GM21528 (cell line): Measurements from ENCODE around the gene SCRN3.
"Not testable (repeated sequence)": the region's sequence is repeated elsewhere in the genome, so short reads cannot be mapped to it uniquely, and the experiment has no call there.

Experiments used
- ATAC-seq: cut with Tn5 transposase; IDR thresholded peaks from one replicate; pipeline ENCODE4 v1.9.1; 2021; ENCODE audit warnings: mild to moderate bottlenecking, moderate library complexity; ENCODE audit not compliant: unreplicated experiment, low FRiP score

Gene SCRN3, protein sequence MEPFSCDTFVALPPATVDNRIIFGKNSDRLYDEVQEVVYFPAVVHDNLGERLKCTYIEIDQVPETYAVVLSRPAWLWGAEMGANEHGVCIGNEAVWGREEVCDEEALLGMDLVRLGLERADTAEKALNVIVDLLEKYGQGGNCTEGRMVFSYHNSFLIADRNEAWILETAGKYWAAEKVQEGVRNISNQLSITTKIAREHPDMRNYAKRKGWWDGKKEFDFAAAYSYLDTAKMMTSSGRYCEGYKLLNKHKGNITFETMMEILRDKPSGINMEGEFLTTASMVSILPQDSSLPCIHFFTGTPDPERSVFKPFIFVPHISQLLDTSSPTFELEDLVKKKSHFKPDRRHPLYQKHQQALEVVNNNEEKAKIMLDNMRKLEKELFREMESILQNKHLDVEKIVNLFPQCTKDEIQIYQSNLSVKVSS

DNA sequence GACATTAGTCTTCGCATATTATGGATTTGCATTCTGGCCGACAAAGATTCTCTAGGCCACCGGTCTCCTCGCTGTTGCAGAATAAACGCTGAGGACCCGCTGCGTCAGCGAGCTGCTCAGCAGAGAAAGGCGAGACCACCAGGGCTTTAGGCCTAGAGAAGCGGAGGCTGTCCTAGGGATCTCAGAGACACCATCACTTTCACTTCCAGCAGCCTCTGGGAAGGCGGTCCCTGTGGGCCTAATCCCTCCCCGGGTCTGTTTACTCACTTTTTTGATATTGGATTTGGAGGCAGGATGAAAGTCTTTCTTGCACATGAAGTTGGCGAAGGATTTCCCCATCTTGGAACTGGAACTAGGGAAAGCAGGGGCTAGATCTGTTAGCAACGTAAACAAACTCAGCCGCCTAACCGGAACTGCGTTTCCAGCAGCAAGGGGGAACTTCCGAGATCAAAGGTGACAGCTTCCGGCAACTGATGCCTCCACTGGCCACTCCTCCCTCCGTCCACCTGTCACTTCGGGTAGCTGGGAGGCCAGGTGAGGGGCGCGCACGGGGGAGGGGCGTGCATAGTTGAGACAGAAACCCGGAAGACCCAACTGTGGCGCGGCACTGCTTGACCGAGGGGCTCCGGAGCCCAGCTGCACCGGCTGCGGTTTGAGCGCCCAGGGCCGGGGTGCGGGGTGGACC, at the start of gene SCRN3:
Gene SCRN3, plus strand, starts transcription at position 447 of the 685 bp plus-strand sequence. CDS start 2,554 bp downstream, outside the sequence.
- peak; percentile 97 for ATAC-seq

DNA sequence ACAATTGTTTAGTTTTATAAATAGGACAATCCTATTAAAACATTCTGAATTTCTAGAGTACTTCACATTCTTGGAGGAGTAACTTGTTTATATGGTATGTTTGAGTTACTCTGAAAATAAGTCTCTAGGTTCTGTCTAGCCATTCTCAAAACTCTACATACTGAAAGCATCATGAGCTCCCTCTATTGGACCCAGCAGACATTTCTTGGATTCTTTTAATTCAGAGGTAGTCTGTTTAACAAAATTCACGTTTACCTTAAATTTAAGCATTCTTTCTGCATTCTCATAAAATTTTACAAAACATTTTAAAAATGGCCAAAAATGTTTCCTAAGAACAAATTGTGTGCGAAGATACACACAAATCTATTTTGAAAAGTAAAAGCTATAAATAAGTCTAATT, 45.5 kb upstream of the SCRN3 start:
- ATAC-seq = no peak

DNA sequence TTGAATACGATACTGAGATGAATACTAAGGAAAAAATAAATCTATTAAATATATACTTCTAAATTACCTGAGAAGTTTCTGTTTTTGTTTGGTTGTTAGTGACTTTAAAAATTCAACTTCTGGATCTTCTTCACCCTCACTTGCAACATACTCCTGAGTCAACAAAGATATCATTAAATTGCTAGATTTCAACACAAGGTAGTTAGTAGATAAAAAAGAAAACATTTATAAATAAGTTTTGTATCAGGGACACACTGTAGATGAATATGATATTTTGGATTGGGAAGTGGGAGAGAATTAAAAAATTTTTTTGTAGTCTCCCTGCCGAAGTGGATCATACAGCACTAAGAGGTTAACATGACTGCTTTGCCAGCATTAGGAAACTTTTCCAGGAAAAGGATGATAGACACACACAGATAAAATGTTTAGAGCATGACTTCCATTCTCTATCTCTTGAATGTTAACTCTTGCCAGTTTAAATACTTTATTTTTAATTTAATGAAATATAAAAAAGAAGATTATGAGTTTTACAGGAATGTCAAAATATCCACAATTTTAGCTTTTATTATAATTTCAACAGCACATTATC, 44.8 kb upstream of the SCRN3 start:
- no peak for ATAC-seq

DNA sequence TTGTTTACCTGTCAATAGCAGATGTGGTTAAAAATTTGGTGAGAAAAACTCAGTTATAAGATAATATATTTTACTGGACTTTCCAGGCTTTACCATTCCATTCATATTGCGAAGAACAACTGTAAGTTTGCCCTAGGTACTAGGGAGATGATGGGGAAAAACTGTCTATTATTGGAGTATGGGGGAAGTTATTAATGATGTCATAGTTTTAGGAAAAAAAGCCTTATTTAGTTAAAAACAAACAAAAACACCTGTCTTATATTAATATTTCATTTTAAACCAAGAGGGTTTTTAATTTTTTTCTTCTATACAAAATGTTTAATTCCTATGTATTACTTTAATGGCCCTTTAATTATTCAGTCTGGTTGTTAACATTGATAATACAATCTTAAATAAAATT, 42.5 kb upstream of the SCRN3 start:
- ATAC-seq = no peak

DNA sequence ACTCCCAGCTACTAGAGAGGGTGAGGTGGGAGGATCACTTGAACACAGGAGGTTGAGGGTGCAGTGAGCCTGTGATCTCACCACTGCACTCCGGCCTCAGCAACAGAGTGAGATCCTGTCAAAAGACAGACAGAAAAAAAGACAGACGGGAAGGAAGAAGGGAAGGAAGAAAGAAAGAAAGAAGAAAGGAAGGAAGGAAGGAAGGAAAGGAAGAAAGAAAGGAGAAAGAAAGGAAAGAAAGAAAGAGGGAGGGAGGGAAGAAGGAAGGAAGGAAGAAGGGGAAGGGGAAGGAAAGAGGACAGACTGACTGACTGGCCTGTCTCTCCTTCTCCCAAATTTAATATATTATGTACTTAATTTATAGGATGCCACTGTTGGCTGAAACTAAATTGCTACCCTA, 39.2 kb upstream of the SCRN3 start:
- ATAC-seq = no peak

DNA sequence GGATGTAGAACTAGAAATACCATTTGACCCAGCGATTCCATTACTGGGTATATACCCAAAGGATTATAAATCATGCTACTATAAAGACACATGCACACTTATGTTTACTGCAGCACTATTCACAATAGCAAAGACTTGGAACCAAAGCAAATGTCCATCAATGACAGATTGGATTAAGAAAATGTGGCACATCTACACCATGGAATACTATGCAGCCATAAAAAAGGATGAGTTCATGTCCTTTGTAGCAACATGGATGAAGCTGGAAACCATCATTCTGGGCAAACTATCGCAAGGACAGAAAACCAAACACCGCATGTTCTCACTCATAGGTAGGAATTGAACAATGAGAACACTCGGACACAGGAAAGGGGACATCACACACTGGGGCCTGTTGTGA, 35.9 kb upstream of the SCRN3 start:
- ATAC-seq = not testable (repeated sequence)

DNA sequence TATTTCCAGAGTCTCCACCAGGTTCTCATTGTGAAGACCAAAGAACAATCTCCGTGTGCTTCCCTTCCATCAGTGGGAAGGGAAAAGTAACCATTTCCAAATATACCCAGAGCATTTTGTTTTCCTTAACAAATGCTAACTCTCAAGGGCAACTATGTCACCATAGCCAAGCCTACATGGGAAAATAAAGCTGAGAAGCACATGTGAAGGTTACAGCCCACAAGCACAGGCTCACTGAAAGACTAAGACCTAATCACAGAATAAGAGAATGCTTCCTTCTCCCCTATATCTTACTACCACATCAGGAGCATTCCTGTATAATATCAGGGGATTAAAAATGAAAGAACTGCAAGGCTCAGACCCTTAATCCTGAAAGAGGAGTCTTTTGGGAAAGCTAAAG, 32.6 kb upstream of the SCRN3 start:
- ATAC-seq = no peak

DNA sequence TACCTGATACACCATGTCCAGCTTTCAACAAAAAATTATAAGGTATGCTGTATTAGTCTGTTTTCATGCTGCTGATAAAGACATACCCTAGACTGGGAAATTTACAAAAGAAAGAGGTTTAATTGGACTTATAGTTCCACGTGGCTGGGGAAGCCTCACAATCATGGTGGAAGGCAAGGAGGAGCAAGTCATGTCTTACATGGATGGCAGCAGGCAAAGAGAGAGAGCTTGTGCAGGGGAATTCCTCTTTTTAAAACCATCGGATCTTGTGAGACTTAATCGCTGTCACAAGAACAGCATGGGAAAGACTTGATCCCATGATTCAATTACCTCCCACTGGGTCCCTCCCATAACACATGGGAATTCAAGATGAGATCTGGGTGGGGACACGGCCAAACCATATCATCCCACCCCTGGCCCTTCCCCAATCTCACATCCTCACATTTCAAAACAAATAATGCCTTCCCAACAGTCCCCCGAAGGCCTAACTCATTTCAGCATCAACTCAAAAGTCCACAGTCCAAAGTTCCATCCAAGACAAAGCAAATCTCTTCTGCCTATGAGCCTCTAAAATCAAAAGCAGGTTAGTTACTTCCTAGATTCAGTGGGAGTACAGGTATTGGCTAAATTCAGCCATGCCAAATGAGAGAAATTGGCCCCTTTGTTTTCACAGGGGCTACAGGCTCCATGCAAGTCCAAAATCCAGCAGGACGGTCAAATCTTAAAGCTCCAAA, 31.9 kb upstream of the SCRN3 start:
- ATAC-seq = not testable (repeated sequence)

DNA sequence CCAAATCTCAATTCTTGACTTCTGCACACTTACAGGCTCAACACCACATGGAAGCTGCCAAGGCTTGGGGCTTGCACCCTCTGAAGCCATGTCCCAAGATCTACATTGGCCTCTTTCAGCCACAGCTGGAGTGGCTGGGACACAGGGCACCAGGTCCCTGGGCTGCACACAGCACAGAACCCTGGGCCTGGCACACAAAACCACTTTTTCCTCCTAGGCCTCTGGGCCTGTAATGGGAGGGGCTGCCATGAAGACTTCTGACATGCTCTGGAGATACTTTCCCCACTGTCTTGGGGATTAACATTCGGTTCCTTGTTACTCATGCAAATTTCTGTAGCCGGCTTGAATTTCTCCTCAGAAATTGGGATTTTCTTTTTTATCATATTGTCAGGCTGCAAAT, 30.9 kb upstream of the SCRN3 start:
- no peak for ATAC-seq

DNA sequence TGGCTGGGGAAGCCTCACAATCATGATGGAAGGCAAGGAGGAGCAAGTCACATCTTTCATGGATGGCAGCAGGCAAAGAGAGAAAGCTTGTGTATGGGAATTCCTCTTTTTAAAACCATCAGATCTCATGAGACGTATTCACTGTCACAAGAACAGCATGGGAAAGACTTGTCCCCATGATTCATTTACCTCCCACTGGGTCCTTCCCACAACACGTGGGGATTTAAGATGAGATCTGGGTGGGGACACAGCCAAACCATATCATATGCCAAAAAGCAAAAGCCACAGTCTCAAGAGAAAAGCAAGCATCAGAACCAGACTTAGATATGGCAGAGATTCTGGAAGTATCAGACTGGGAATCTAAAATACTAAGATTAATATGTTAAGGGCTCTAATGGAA, 30.0 kb upstream of the SCRN3 start:
- no peak for ATAC-seq

DNA sequence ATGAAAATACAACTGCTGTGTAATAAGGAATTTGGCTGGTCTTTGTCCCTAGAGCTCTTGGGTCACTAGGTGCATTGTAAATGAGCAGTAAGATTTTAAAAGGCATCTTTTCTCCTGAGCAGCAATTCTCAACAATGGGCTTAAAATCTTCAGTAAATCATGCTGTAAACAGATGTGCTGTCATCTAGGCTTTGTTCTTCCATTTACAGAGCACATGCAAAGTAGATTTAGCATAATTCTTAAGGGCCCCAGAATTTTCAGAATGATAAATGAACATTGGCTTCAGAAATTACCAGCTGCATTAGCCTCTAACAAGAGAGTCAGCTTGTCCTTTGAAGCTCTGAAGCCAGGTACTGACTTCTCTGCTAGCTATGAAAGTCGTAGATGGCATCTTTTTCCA, 26.8 kb upstream of the SCRN3 start:
- ATAC-seq = no peak

DNA sequence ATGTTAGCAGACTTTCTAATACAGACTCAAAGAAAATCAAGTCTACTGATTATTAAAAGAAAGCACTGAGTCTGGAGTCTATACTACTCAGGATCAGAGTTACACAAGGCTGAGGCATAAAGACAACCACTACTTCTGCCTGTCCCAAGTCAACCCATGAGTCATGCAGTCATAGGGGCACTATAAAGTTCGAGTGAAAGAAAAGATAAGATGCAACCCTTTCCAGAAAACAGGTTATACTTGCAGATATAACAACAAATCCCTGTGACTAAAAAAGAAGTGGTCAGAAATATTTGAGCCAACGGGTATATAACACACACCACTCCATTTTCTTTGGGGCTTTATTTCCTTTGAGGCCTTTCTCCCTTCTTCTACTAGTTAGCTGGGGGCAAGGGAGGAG, 18.6 kb upstream of the SCRN3 start:
- no peak for ATAC-seq

DNA sequence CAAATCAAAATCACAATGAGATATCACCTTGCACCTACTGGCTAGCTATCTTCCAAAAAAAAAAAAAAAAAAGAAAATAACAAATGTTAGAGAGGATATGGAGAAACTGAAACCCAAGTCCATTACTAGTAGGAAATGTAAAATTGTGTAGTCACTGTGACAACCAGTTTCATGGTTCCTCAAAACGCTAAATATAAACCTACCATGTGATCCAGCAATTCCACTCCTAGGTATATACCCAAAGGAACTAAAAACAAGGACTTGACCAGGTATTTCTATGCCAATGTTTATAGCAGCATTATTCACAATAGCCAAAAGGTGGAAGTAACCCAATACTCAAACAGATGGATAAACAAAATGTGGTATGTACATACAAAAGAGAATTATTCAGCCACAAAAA, 11.7 kb upstream of the SCRN3 start:
- no peak for ATAC-seq

DNA sequence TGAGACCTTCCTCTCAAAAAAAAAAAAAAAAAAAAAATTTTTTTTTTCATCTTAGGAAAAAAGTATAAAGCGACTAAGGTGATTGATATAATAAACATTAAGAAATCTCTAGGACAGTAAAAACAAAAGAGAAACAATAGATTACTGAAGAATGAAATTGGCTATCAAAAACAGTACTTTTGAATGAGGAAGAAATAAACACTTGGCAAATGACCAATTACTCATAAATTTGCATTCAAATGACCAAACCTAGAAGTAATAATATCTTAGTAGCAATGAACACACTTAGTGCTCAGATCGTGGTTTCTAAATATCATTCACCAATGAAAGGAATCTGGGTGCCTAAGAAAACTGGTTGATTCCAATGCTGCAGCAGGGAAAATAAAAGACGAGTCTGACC, 10.3 kb upstream of the SCRN3 start:
- ATAC-seq = no peak

DNA sequence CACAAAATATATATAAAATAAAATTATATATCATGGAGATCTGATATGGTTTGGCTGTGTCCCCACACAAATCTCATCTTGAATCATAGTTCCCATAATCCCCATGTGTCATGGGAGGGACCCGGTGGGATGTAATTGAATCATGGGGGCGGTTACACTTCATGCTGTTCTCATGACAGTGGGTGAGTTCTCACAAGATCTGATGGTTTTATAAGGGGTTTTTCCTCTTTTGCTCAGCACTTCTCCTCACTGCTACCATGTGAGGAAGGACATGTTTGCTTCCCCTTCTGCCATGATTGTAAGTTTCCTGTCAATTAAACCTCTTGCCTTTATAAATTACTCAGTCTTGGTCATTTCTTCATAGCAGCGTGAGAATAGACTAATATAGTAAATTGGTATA, 6.8 kb upstream of the SCRN3 start:
- ATAC-seq = not testable (repeated sequence)

DNA sequence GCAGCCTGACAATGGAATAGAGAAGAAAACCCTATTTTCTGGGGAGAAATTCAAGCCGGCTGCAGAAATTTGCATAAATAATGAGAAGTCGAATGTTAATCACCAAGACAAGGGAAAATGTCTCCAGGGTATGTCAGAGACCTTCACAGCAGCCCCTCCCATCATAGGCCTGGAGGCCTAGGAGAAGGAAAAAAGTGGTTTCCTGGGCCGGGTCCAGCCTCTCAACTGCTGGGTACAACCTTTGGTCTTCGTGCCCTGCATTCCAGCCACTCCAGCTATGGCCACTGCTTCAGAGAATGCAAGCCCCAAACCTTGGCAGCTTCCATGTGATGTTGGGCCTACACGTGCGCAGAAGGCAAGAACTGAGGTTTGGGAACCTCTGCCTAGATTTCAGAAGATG, 6.0 kb upstream of the SCRN3 start:
- no peak for ATAC-seq

DNA sequence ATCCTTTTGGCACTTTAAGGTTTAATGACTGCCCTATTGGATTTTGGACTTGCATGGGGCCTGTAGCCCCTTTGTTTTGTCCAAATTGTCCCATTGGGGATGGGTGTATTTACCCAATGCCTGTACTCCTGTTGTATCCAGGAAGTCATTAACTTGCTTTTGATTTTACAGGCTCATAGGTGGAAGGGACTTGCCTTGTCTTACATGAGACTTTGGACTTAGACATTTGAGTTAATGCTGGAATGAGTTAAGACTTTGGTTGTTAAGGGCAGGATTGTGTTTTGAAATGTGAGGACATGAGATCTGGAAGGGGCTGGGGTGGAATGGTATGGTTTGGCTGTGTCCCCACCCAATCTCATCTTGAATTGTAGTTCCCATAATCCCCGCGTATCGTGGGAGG, 5.2 kb upstream of the SCRN3 start:
- not testable (repeated sequence) for ATAC-seq

DNA sequence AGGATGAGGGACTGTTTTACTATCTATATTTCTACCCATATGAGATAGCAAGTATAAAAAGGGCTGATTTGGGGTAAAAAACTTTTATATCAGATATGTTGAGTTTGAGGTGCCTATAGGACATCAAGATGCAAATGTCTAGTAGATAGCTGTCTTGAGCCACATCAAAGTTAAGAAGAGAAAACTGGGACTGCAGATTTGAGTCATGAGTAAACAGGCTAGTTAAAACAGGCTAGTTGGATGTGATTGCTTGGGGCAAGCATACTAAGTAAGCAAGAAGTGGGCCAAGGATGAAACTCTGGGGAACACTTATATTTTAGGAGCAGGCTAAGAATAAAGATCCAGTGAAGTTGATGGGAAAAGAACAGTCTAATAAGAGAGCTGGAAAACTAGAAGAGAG, 2.8 kb upstream of the SCRN3 start:
- no peak for ATAC-seq

DNA sequence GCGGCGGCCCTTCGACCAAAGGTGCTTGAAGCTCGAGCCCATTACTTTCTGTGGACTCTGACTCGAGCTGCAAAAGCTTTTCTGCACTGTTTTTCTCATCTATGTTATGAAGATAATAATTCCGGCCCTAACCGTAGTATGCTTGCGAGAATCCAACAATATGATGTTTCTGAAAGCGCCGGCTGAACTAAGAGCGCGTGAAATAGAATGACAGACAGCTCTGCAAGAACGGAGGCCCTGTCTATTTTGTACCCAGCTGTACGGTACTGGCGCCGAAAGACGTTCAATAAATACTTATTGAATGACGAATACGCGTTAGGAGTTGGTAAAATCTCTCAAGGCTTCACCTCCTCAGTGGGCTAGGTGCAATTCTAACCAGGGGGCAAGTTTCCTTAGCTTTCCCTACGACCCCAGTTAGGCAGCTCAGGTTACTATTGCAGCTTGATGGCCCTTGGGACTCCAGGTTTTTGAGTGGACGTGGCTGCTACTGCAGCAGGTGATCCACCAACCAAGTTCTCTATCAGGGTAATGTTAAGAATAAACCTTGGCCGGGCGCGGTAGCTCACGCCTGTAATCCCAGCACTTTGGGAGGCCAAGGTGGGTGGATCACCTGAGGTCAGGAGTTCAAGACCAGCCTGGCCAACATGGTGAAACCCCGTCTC, 570 bp downstream of the SCRN3 start:
- ATAC-seq = peak; percentile 33

DNA sequence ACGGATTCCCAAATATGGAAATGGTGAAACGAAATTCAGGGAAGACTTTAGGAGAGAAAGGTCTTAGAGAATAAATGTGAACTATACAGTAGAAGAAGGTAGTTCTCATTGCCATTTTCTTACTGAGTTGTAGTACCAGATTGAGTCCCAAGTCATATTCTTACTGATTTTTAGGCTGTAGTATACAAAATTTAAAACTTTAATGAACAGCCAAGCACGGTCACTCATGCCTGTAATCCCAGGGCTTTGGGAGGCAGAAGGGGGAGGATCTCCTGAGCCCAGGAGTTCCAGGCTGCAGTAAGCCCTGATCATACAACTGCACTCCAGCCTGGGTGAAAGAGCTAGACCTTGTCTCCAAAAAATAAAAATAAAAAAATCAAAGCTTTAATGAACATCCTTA, 2.2 kb downstream of the SCRN3 start:
- no peak for ATAC-seq
